ENCODE measurements around the gene KRTAP10-9. TPM values are rescaled to one million over a fixed set of nuclear protein-coding genes. Genes with fewer than 3 reads are reported as not detected.
A peak's percentile ranks its signal among the peaks of the same experiment; 100 is the strongest.
"Not testable (repeated sequence)": the region's sequence is repeated elsewhere in the genome, so short reads cannot be mapped to it uniquely, and the experiment has no call there.

Gene KRTAP10-9
- total RNA-seq, 1 donor from 2014 or later = not detected

DNA sequence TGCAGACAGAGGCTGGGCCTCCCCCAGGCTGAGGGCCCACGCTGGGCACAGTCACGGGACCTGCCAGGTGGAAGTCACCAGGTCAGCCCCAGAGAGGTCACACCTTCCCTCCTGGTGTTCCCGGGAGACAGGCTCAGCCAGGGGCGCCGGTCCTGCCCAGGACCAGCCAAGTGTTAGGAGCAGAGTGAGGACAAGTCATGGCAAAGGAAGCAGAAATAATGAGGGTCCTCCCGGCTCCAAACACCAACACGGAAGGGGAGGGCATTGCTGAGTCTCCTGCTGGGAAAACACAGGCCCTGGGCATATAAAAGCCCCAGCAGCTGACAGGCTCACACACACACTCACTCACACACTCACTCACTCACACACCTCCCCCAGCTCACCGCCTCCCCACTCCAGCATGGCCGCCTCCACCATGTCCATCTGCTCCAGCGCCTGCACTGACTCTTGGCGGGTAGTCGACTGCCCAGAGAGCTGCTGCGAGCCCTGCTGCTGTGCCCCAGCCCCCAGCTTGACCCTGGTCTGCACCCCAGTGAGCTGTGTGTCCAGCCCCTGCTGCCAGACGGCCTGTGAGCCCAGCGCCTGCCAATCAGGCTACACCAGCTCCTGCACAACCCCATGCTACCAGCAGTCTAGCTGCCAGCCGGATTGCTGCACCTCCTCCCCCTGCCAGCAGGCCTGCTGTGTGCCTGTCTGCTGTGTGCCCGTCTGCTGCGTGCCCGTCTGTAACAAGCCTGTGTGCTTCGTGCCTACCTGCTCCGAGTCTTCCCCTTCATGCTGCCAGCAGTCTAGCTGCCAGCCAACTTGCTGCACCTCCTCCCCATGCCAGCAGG is 10.3 kb downstream of the KRTAP10-9 start, which contains the start of gene KRTAP10-10:
Gene KRTAP10-10 (plus strand): TSS at position 339 of the 833 bp plus-strand sequence. CDS start 62 bp downstream, at position 401.
- Histone ChIP-seq H3K9me3 (no peaks in the 10 kb centered on the region), H3K27ac (no peak within 1 kb of the TSS), H3K4me3 (no peak within 1 kb of the TSS), H3K36me3 (no peaks in the 10 kb centered on the region), H3K27me3 (no peaks in the 10 kb centered on the region), H3K4me1 (no peaks in the 10 kb centered on the region)
- TF ChIP-seq, protein P1, sequence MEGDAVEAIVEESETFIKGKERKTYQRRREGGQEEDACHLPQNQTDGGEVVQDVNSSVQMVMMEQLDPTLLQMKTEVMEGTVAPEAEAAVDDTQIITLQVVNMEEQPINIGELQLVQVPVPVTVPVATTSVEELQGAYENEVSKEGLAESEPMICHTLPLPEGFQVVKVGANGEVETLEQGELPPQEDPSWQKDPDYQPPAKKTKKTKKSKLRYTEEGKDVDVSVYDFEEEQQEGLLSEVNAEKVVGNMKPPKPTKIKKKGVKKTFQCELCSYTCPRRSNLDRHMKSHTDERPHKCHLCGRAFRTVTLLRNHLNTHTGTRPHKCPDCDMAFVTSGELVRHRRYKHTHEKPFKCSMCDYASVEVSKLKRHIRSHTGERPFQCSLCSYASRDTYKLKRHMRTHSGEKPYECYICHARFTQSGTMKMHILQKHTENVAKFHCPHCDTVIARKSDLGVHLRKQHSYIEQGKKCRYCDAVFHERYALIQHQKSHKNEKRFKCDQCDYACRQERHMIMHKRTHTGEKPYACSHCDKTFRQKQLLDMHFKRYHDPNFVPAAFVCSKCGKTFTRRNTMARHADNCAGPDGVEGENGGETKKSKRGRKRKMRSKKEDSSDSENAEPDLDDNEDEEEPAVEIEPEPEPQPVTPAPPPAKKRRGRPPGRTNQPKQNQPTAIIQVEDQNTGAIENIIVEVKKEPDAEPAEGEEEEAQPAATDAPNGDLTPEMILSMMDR (IDR thresholded peaks at IDR 0.05) = no peak
- TF ChIP-seq POLR2A (IDR thresholded peaks at IDR 0.05) (no peak), POLR2AphosphoS5 (IDR thresholded peaks at IDR 0.05; ENCODE audit: insufficient read depth in 1 of 2, low read depth in 1 of 2) (no peak)
- intact Hi-C loops (cut with DNase I) = no loop called here
- DNase-seq (ENCODE audit: extremely low spot score in 2 of 2) = peak; percentile 64 to 88

DNA sequence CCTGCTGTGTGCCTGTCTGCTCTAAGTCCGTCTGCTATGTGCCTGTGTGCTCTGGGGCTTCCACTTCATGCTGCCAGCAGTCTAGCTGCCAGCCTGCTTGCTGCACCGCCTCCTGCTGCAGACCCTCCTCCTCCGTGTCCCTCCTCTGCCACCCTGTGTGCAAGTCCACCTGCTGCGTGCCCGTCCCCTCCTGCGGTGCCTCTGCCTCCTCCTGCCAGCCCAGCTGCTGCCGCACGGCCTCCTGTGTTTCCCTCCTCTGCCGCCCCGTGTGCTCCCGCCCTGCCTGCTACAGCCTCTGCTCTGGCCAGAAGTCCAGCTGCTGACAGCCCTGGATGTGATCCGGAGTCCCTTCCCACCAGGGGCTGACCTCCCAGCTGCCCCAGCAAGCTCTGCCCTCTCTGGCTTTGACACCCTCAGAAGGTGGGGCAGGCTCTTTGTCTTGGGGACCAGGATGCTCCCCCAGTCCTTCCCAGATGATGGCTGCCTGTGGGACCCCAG is 11.0 kb downstream of the KRTAP10-9 start:
- H3K27ac ChIP-seq; H3K4me1 ChIP-seq; intact Hi-C loops (cut with DNase I); H3K36me3 ChIP-seq; H3K4me3 ChIP-seq; H3K9me3 ChIP-seq; H3K27me3 ChIP-seq: not testable (repeated sequence)
- DNase-seq (ENCODE audit: extremely low spot score in 2 of 2) = peak in 1 of 2 donors; percentile 42

DNA sequence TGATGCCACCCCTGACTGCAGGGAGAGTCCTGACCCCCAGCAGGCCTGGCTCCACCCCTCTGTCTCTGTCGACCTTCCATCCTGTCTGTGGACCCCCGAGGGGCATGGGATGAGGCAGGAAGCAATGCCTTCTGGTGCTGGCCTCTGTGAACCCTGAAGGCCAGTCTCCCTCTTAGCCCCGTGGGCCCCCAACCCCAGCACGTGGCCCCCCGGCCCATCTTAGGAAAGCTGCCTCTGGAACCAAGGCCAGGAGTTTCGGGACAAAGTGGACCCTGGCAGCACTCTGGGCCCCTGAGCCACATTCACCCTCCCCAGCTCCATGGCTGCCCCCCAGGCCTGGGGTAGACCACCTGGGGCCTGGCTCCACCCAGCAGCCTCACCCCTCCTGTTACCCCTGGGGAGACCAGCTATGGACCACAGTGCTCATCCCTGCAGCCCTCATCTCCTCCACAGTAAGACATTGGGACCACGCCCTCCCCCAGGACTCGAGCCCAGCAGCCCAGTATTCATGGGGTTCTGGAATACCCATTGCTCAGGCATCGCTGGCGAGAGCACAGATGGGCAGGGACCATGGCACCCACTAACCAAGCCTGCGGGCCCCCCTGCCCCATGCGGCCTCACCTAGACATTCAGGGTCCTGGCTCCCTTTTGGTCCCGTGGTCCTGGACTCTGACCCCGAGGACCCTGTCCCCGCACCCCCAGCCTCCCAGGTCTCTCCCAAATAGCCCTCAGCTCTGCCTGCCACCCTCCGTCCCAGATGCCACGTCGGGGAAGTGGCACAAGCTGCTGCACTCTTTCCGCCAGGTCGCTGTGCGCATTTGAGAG is 11.8 kb downstream of the KRTAP10-9 start:
- DNase-seq (ENCODE audit: extremely low spot score in 2 of 2) = peak in 1 of 2 donors; percentile 70

DNA sequence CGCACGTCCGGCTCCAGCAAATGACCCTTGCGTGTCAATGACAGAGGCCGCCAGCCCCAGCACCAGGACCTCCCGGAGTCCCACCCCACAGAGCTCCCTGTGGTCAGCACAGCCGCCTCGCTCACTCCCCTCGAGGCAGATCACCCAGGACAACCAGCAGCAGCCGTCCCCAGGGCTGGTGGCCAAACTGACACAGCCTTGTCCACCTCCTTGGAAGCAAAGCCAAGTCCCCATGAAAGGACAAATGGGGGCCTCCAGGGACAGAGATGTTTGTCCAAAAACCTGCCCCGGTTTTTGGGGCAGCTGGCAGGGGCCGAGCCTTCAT is 12.4 kb downstream of the KRTAP10-9 start:
- TF ChIP-seq, protein P1 (IDR thresholded peaks at IDR 0.05) = no peak
- TF ChIP-seq POLR2A (IDR thresholded peaks at IDR 0.05) (no peak), POLR2AphosphoS5 (IDR thresholded peaks at IDR 0.05; ENCODE audit: insufficient read depth in 1 of 2, low read depth in 1 of 2) (no peak)
- no peaks in the 10 kb centered on the region for H3K4me1 ChIP-seq
- no peaks in the 10 kb centered on the region for H3K36me3 ChIP-seq
- H3K27me3 ChIP-seq = no peaks in the 10 kb centered on the region
- no peak overlapping the region for H3K4me3 ChIP-seq
- H3K9me3 ChIP-seq = no peaks in the 10 kb centered on the region
- DNase-seq (ENCODE audit: extremely low spot score in 2 of 2) = peak; percentile 34 to 85
- no peak overlapping the region for H3K27ac ChIP-seq
- intact Hi-C loops (cut with DNase I) = no loop called here

More for the DNA sequence above, 11.8 kb downstream of the KRTAP10-9 start:
- H3K27me3 ChIP-seq; H3K9me3 ChIP-seq; H3K36me3 ChIP-seq; H3K4me3 ChIP-seq; intact Hi-C loops (cut with DNase I); H3K4me1 ChIP-seq; H3K27ac ChIP-seq: not testable (repeated sequence)

DNA sequence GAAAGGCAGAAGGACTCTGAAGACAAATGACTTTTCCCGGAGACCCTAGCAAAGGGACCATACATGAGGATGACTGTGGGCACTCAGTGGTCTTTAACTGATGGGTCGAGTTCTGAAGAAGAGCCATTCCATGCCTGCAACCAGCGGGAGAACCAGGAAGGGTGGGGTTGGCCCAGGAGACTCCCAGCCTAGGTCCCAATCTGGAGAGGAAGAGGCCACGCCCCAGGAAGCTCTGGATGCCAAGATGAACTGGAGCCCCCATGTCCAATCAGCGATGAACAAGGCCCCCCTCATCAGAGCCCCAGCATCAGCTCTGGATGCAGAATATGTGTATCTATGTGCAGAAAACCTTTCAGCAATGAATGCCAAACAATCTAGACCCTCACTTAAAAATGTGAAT is 13.9 kb downstream of the KRTAP10-9 start:
- Histone ChIP-seq H3K9me3 (no peaks in the 10 kb centered on the region), H3K4me3 (no peak overlapping the region), H3K4me1 (no peaks in the 10 kb centered on the region), H3K27me3 (no peaks in the 10 kb centered on the region), H3K27ac (no peak overlapping the region), H3K36me3 (no peaks in the 10 kb centered on the region)
- DNase-seq (ENCODE audit: extremely low spot score in 2 of 2) = peak in 1 of 2 donors; percentile 52
- intact Hi-C loops (cut with DNase I) = no loop called here
- TF ChIP-seq POLR2AphosphoS5 (IDR thresholded peaks at IDR 0.05; ENCODE audit: insufficient read depth in 1 of 2, low read depth in 1 of 2) (no peak), POLR2A (IDR thresholded peaks at IDR 0.05) (no peak)
- TF ChIP-seq, protein P1 (IDR thresholded peaks at IDR 0.05) = no peak

Data from vagina (tissue), 2 donors.